Trophoblast cell (in vitro differentiated cells and primary cell): ENCODE data around the gene PAX5.
A peak's percentile ranks its signal among the peaks of the same experiment; 100 is the strongest.

ENCODE experiments used
- DNase-seq, 2 donors: peaks; one replicate each; pipeline ENCODE4 v3.0.0-alpha.2; 2016
- H2AFZ ChIP-seq: 2 replicates; pipeline ENCODE4 v1.6.1; 2013; ENCODE audit warnings: low read length, moderate library complexity, mild to moderate bottlenecking; ENCODE audit not compliant: insufficient read depth, poor library complexity
- H2AK5ac ChIP-seq: 2 replicates; pipeline ENCODE4 v1.6.1; 2013; ENCODE audit warnings: mild to moderate bottlenecking, low read length
- H2BK120ac ChIP-seq: 2 replicates; pipeline ENCODE4 v1.6.1; 2013; ENCODE audit warnings: low read length, mild to moderate bottlenecking, moderate library complexity; ENCODE audit not compliant: insufficient read depth, poor library complexity
- H2BK12ac ChIP-seq: 2 replicates; pipeline ENCODE4 v1.6.1; 2013; ENCODE audit warnings: mild to moderate bottlenecking, low read length, moderate library complexity
- H2BK5ac ChIP-seq: 2 replicates; pipeline ENCODE4 v1.6.1; 2013; ENCODE audit warnings: low read length, low read depth, moderate library complexity, mild to moderate bottlenecking; ENCODE audit not compliant: poor library complexity
- H3K14ac ChIP-seq: 2 replicates; pipeline ENCODE4 v1.6.1; 2013; ENCODE audit warnings: mild to moderate bottlenecking, low read length
- H3K18ac ChIP-seq: 2 replicates; pipeline ENCODE4 v1.6.1; 2013; ENCODE audit warnings: mild to moderate bottlenecking, low read length
- H3K23ac ChIP-seq: 2 replicates; pipeline ENCODE4 v1.6.1; 2013; ENCODE audit warnings: low read length
- H3K27ac ChIP-seq: 2 replicates; pipeline ENCODE4 v1.5.1; 2013; ENCODE audit warnings: low read depth, mild to moderate bottlenecking, inconsistent platforms, low read length, moderate library complexity
- H3K27me3 ChIP-seq: 2 replicates; pipeline ENCODE4 v1.6.1; 2013; ENCODE audit warnings: inconsistent platforms, mild to moderate bottlenecking, low read length, moderate library complexity; ENCODE audit not compliant: insufficient read depth
- H3K36me3 ChIP-seq, 2 experiments: 1 replicate in 1 of 2; 2 replicates in 1 of 2; pipeline ENCODE4 v1.6.1; 2013; ENCODE audit warnings: low read length in 2 of 2, mild to moderate bottlenecking in 2 of 2, moderate library complexity in 1 of 2; ENCODE audit not compliant: insufficient read depth in 2 of 2, control insufficient read depth in 1 of 2
- H3K4ac ChIP-seq: 2 replicates; pipeline ENCODE4 v1.6.1; 2013; ENCODE audit warnings: low read depth, mild to moderate bottlenecking, low read length, moderate library complexity
- H3K4me1 ChIP-seq, 2 experiments: 1 replicate in 1 of 2; 2 replicates in 1 of 2; pipeline ENCODE4 v1.6.1; 2013; ENCODE audit warnings: low read length in 2 of 2, mild to moderate bottlenecking in 2 of 2, moderate library complexity in 1 of 2; ENCODE audit not compliant: insufficient read depth in 2 of 2, control insufficient read depth in 1 of 2
- H3K4me2 ChIP-seq: 2 replicates; pipeline ENCODE4 v1.6.1; 2013; ENCODE audit warnings: inconsistent platforms, mild to moderate bottlenecking, low read length, moderate library complexity
- H3K4me3 ChIP-seq: 2 replicates; pipeline ENCODE4 v1.5.1; 2013; ENCODE audit warnings: mild to moderate bottlenecking, low read depth, low read length, inconsistent platforms
- H3K79me1 ChIP-seq: one replicate; pipeline ENCODE4 v1.6.1; 2013; ENCODE audit warnings: low read length
- H3K79me2 ChIP-seq: 2 replicates; pipeline ENCODE4 v1.6.1; 2013; ENCODE audit warnings: low read length, mild to moderate bottlenecking; ENCODE audit not compliant: control insufficient read depth, insufficient read depth, poor library complexity
- H3K9ac ChIP-seq: 2 replicates; pipeline ENCODE4 v1.6.1; 2013; ENCODE audit warnings: mild to moderate bottlenecking, low read length
- H3K9me3 ChIP-seq: 2 replicates; pipeline ENCODE4 v1.6.1; 2013; ENCODE audit warnings: low read depth, mild to moderate bottlenecking, control low read depth, inconsistent platforms, low read length; ENCODE audit not compliant: insufficient read depth
- H4K12ac ChIP-seq: 2 replicates; pipeline ENCODE4 v1.6.1; 2013; ENCODE audit warnings: low read depth, mild to moderate bottlenecking, low read length, moderate library complexity
- H4K8ac ChIP-seq: 2 replicates; pipeline ENCODE4 v1.6.1; 2013; ENCODE audit warnings: low read depth, mild to moderate bottlenecking, low read length, moderate library complexity
- H4K91ac ChIP-seq: one replicate; pipeline ENCODE4 v1.6.1; 2013; ENCODE audit warnings: low read depth, mild to moderate bottlenecking, low read length, moderate library complexity
- WGBS: extraction: QIAGEN DNeasy Blood & Tissue Kit; methylation state at CpG from one replicate; pipeline ENCODE4 v1.1.7; 2013; ENCODE audit warnings: missing lambda C conversion rate; ENCODE audit not compliant: insufficient read length, insufficient coverage; ENCODE audit errors: extremely low coverage; 5-methylcytosine and 5-hydroxymethylcytosine counted together

PAX5 gene

DNA sequence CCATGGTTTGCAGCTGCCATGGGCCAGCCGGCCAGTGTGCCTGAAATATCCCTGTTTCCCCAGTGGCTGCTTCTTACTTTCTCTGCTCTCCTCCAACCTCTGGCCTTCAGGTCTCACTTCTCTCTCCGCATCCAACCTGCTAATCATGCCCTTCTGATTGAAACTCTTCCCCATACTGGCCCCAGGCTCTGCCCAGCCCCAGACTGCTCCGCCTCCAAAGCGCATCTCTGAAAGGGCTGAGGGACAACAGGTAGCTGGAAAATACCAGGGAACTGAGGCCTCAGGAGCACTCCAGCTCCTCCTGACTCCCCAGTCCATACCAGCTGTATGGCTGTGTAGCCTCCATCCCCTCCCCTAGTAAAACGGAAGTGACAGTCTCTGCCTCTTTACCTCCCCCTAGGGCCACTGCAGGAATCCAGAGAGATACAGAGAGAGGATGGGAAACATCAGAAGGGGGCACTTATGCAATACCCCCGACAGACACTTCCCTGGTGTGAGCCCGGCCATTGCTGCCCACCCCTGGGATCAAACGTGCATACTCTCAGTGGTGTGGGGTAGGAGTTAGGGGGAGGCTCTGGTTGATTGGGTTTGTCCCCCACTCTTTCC lies 34.2 kb downstream of the PAX5 start:
- Histone ChIP-seq H2AK5ac (no peak overlapping the region), H3K18ac (no peak overlapping the region), H3K4ac (no peak overlapping the region), H3K27ac (no peak overlapping the region), H3K4me1 (peaks cover 11 to 15% of the 10 kb centered on the region in 2 experiments), H2BK5ac (no peak overlapping the region), H2BK120ac (no peak overlapping the region), H4K91ac (no peak overlapping the region), H3K14ac (no peak overlapping the region), H3K36me3 (no peaks in the 10 kb centered on the region), H3K9me3 (peaks cover 4% of the 10 kb centered on the region), H3K4me2 (no peak overlapping the region), H3K9ac (no peak overlapping the region), H3K4me3 (no peak overlapping the region), H3K27me3 (peaks cover 30% of the 10 kb centered on the region), H4K8ac (no peak overlapping the region), H3K79me1 (no peaks in the 10 kb centered on the region), H2BK12ac (no peak overlapping the region), H3K79me2 (no peaks in the 10 kb centered on the region), H3K23ac (no peak overlapping the region), H4K12ac (no peak overlapping the region), H2AFZ (no peak overlapping the region)
- no CpG with 5 or more reads among the region's 8 CpGs for WGBS
- no peak for DNase-seq

DNA sequence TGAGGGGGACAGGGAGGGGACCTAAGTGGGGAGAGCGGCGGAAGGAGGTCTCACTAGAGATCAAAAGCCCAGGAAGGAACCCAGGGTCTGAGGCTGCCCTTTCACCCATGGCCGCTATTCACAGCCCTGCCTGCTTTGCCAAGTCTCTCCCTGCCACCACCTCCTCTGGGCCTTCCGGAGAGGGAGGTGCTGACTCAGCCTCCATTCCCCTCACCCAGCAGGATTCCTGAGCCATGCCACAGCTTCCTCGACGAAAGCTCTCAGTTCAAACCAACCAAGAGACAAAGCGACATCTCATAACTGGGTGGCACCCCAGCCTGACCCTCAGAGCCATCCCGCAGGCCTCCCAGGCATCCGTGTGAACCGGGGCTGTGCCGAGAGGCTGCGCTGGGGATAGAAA lies 36.7 kb downstream of the PAX5 start:
- H4K91ac ChIP-seq: no peak overlapping the region
- no peak overlapping the region for H3K14ac ChIP-seq
- no peak overlapping the region for H3K9ac ChIP-seq
- no peak overlapping the region for H2AK5ac ChIP-seq
- no peaks in the 10 kb centered on the region for H3K36me3 ChIP-seq
- no peak overlapping the region for H3K18ac ChIP-seq
- peaks cover 11% of the 10 kb centered on the region for H3K27me3 ChIP-seq
- no peak overlapping the region for H3K4me3 ChIP-seq
- WGBS: no CpG with 5 or more reads among the region's 12 CpGs
- H4K8ac ChIP-seq: no peak overlapping the region
- H3K9me3 ChIP-seq: no peaks in the 10 kb centered on the region
- H3K23ac ChIP-seq: no peak overlapping the region
- no peak overlapping the region for H2BK120ac ChIP-seq
- no peak overlapping the region for H3K27ac ChIP-seq
- no peak overlapping the region for H2BK5ac ChIP-seq
- no peak overlapping the region for H3K4ac ChIP-seq
- peak overlapping the region; percentile 39 for H2AFZ ChIP-seq
- H2BK12ac ChIP-seq: no peak overlapping the region
- no peaks in the 10 kb centered on the region for H3K79me1 ChIP-seq
- no peak overlapping the region for H4K12ac ChIP-seq
- no peaks in the 10 kb centered on the region for H3K79me2 ChIP-seq
- H3K4me2 ChIP-seq: no peak overlapping the region
- peak; percentile 36 to 78 for DNase-seq
- peaks cover 9 to 15% of the 10 kb centered on the region in 2 experiments for H3K4me1 ChIP-seq

DNA sequence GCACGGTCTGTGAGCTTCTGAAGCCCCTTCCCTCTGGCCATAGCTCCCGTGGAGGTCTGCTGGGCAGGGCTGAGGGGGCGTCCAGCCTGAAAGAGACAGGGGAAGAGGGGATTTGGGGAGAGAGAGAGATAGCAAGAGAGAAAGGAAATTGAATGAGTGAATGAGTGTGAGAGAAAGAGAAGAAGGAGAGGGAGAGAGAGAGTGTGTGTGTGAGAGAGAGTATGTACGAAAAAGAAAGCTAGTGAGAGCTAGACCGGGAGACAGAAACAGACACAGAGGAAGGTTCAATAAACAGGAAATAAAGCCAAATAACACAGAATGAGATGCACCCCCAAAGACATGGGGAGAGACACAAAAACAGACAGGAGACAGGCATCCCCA lies 37.4 kb downstream of the PAX5 start:
- Histone ChIP-seq H3K23ac (no peak overlapping the region), H3K36me3 (no peaks in the 10 kb centered on the region), H3K4ac (no peak overlapping the region), H4K12ac (peak overlapping the region; percentile 7), H2BK12ac (no peak overlapping the region), H3K14ac (no peak overlapping the region), H4K91ac (no peak overlapping the region), H3K4me3 (no peak overlapping the region), H3K79me2 (no peaks in the 10 kb centered on the region), H3K79me1 (no peaks in the 10 kb centered on the region), H3K27me3 (peaks cover 4% of the 10 kb centered on the region), H3K4me2 (no peak overlapping the region), H3K9ac (no peak overlapping the region), H3K9me3 (no peaks in the 10 kb centered on the region), H2AFZ (no peak overlapping the region), H3K27ac (no peak overlapping the region), H3K4me1 (peaks cover 8 to 15% of the 10 kb centered on the region in 2 experiments), H2BK120ac (no peak overlapping the region), H4K8ac (no peak overlapping the region), H2AK5ac (no peak overlapping the region), H3K18ac (no peak overlapping the region), H2BK5ac (no peak overlapping the region)
- DNase-seq: no peak
- WGBS: 100% methylated on average over 1 of the region's 5 CpGs

DNA sequence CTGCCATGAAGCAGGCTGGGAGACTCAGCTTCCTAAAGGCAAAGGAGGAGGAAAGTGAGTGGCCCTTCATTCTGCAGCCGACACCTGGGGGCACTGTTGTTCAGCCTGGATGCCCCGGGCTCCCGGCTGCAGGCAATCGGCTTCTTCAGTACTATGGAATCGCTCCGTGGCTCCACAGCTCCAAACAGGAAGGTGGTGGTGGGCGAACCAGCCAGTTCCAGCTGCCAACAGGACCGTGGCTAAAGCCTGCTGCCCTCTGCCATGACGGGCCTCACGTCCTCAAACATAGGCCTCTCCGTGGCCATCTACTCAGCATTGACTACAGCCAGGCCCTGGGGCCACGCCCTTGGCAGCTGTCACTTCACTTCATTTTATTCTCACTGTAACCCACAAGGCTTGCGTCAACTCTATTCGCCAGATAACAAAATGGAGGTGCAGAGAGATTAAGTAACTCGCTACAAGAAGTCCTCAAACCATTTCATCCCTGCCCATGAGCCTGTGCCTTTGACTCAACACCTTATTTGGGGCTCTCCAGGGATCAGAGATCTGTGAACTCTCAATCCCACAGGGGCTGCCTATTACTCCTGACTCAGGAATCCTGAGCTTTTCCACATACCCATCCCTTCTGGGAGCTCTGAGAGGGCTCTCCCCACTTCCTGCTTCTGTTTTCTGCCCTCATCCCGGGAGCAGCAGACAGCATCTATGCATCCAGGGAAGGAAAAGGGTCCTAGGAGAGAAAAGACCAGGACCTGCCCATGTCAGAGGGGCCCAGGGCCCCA lies 38.0 kb downstream of the PAX5 start:
- no CpG with 5 or more reads among the region's 16 CpGs for WGBS
- Histone ChIP-seq H3K36me3 (no peaks in the 10 kb centered on the region), H4K8ac (peak overlapping the region; percentile 42), H4K12ac (peak overlapping the region; percentile 7), H4K91ac (no peak overlapping the region), H3K23ac (no peak overlapping the region), H3K4me3 (no peak overlapping the region), H3K79me1 (no peaks in the 10 kb centered on the region), H2BK12ac (no peak overlapping the region), H3K14ac (no peak overlapping the region), H3K27ac (no peak overlapping the region), H3K27me3 (no peaks in the 10 kb centered on the region), H2BK120ac (no peak overlapping the region), H2AK5ac (no peak overlapping the region), H3K9me3 (peaks cover 3% of the 10 kb centered on the region), H3K18ac (no peak overlapping the region), H3K9ac (no peak overlapping the region), H3K4me1 (peaks cover 8 to 15% of the 10 kb centered on the region in 2 experiments), H3K4me2 (peak overlapping the region; percentile 44), H2AFZ (no peak overlapping the region), H3K79me2 (no peaks in the 10 kb centered on the region), H2BK5ac (no peak overlapping the region), H3K4ac (no peak overlapping the region)
- DNase-seq: peak; percentile 54 to 78
